ENCODE data around the gene ATG7. TPM values are rescaled to one million over a fixed set of nuclear protein-coding genes. Genes with fewer than 3 reads are reported as not detected.

Gene ATG7
- total and polyA plus RNA-seq, 4 donors = 7.4 to 53.8 (median 15.6) TPM

DNA sequence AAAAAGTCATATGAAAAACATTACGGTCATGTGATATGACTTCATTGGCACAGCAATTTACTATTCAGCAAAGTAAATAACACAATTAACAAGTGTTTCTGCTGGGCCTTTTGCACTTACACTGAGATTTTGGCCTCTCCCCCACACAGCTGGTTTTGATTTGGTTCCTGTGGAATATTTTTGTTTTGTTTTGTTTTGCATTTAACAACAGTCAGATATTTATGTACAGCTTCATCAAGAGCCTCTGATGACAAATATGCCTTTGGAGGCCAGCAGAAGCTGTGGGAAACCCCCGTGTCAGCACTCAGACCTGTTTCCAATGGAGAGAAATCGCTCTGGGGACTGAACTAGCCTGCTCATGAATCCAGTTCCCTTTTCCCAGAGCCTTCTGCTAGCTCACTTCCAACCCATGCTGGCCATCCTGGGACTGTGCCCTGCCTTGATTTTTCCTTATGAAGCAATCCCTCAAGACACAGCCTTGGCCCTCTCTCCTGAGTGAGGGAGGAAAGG is 161.9 kb downstream of the ATG7 start:
- TF ChIP-seq JUND (IDR thresholded peaks at IDR 0.05) = no peak
- H3K27ac ChIP-seq (ENCODE audit: low read depth in 1 of 2, low read length in 2 of 2) = no peak overlapping the region
- H3K9me3 ChIP-seq (ENCODE audit: control insufficient read depth in 4 of 4, low read length in 3 of 4) = no peaks in the 10 kb centered on the region
- H3K9ac ChIP-seq (ENCODE audit: low read depth in 1 of 2, low read length in 2 of 2) = no peak overlapping the region
- no peak overlapping the region for H3K4me3 ChIP-seq (ENCODE audit: low read depth in 1 of 3, low read length in 3 of 3)
- no peaks in the 10 kb centered on the region for H3K27me3 ChIP-seq (ENCODE audit: control insufficient read depth in 4 of 4, insufficient read depth in 4 of 4, low read length in 3 of 4)
- no peaks in the 10 kb centered on the region for H3K36me3 ChIP-seq (ENCODE audit: control insufficient read depth in 4 of 4, insufficient read depth in 3 of 4, low read depth in 1 of 4, low read length in 3 of 4)
- WGBS = 76% methylated on average over 3 of the region's 3 CpGs
- H3K4me1 ChIP-seq (ENCODE audit: control insufficient read depth in 4 of 4, insufficient read depth in 4 of 4, low read length in 3 of 4) = no peaks in the 10 kb centered on the region
- DNase-seq (ENCODE audit: low spot score) = no peak

DNA sequence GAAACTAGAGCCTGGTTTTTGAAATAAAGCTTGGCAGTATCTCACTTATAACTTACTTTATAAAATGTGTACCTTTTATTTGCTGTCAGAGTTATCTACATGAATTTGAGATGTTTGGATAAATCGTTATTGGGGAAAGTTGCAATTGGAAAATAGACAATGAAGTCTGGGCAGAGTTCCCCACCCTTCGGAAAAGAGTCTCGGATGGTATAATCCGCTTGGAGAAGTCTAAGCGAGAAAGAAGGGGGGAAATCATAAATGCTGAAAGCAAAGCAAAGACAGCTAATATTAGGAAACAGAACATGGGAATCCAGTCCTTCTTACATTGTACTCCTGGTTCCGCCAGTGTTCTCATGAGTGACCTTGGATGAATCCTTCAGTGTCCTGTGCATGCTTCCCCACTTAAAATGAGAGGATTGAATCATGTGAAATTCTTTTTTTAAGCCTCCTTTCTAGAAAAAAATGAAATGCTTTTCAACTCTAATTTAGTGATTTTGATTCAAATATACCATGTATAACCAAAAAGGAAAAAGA is 162.4 kb downstream of the ATG7 start:
- H3K9ac ChIP-seq (ENCODE audit: low read depth in 1 of 2, low read length in 2 of 2) = no peak overlapping the region
- DNase-seq (ENCODE audit: low spot score) = no peak
- no peak overlapping the region for H3K4me3 ChIP-seq (ENCODE audit: low read depth in 1 of 3, low read length in 3 of 3)

More for the DNA sequence above, 162.4 kb downstream of the ATG7 start:
- Histone ChIP-seq H3K36me3 (ENCODE audit: control insufficient read depth in 4 of 4, insufficient read depth in 3 of 4, low read depth in 1 of 4, low read length in 3 of 4) (no peaks in the 10 kb centered on the region), H3K27ac (ENCODE audit: low read depth in 1 of 2, low read length in 2 of 2) (no peak overlapping the region), H3K27me3 (ENCODE audit: control insufficient read depth in 4 of 4, insufficient read depth in 4 of 4, low read length in 3 of 4) (no peaks in the 10 kb centered on the region), H3K9me3 (ENCODE audit: control insufficient read depth in 4 of 4, low read length in 3 of 4) (no peaks in the 10 kb centered on the region), H3K4me1 (ENCODE audit: control insufficient read depth in 4 of 4, insufficient read depth in 4 of 4, low read length in 3 of 4) (no peaks in the 10 kb centered on the region)
- TF ChIP-seq REST (IDR thresholded peaks at IDR 0.05) (no peak), HNF4A (conservative IDR thresholded peaks at IDR 0.05) (no peak), FOXA1 (IDR thresholded peaks at IDR 0.05) (no peak)
- TF ChIP-seq, protein P1, sequence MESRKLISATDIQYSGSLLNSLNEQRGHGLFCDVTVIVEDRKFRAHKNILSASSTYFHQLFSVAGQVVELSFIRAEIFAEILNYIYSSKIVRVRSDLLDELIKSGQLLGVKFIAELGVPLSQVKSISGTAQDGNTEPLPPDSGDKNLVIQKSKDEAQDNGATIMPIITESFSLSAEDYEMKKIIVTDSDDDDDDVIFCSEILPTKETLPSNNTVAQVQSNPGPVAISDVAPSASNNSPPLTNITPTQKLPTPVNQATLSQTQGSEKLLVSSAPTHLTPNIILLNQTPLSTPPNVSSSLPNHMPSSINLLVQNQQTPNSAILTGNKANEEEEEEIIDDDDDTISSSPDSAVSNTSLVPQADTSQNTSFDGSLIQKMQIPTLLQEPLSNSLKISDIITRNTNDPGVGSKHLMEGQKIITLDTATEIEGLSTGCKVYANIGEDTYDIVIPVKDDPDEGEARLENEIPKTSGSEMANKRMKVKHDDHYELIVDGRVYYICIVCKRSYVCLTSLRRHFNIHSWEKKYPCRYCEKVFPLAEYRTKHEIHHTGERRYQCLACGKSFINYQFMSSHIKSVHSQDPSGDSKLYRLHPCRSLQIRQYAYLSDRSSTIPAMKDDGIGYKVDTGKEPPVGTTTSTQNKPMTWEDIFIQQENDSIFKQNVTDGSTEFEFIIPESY (IDR thresholded peaks at IDR 0.05) = no peak
- TF ChIP-seq, protein P2, sequence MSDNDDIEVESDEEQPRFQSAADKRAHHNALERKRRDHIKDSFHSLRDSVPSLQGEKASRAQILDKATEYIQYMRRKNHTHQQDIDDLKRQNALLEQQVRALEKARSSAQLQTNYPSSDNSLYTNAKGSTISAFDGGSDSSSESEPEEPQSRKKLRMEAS (IDR thresholded peaks at IDR 0.05) = no peak
- WGBS = 81% methylated on average over 6 of the region's 6 CpGs
